Small intestine (tissue), 7 donors: Measurements from ENCODE around the gene AK9. TPM values are rescaled to one million over a fixed set of nuclear protein-coding genes. Genes with fewer than 3 reads are reported as not detected.

Experiments
- DNase-seq, 2 donors: peaks; one replicate each; pipeline versions ENCODE4 v3.0.0 to v3.0.0-alpha.2; 2013
- FAIRE-seq: peaks from 2 replicates; lab custom pipeline; 2012; peaks lifted over from hg19 to GRCh38; lab: Jason Lieb, UNC
- H3K27ac ChIP-seq, 3 donors: one replicate each; pipeline ENCODE4 v1.5.1; 2013; ENCODE audit warnings: low read length in 2 of 3, mild to moderate bottlenecking in 2 of 3, control low read depth in 1 of 3, inconsistent platforms in 1 of 3, low read depth in 1 of 3, moderate library complexity in 1 of 3
- H3K27me3 ChIP-seq, 3 donors: one replicate each; pipeline ENCODE4 v1.6.1; 2013; ENCODE audit warnings: low read length in 3 of 3, inconsistent platforms in 1 of 3; ENCODE audit not compliant: control insufficient read depth in 3 of 3, insufficient read depth in 3 of 3
- H3K36me3 ChIP-seq, 3 donors: one replicate each; pipeline ENCODE4 v1.6.1; 2013; ENCODE audit warnings: low read length in 3 of 3, inconsistent platforms in 1 of 3, low read depth in 1 of 3, mild to moderate bottlenecking in 1 of 3, moderate library complexity in 1 of 3; ENCODE audit not compliant: control insufficient read depth in 3 of 3, insufficient read depth in 2 of 3
- H3K4me1 ChIP-seq, 3 donors: one replicate each; pipeline ENCODE4 v1.6.1; 2013; ENCODE audit warnings: low read length in 2 of 3, inconsistent platforms in 1 of 3, low read depth in 1 of 3, mild to moderate bottlenecking in 1 of 3, moderate library complexity in 1 of 3; ENCODE audit not compliant: control insufficient read depth in 3 of 3, insufficient read depth in 2 of 3
- H3K4me3 ChIP-seq, 3 donors: one replicate each; pipeline ENCODE4 v1.5.1; 2013; ENCODE audit warnings: low read length in 3 of 3, control low read depth in 1 of 3, inconsistent platforms in 1 of 3, low read depth in 1 of 3, mild to moderate bottlenecking in 1 of 3, moderate library complexity in 1 of 3
- H3K9me3 ChIP-seq, 2 donors: one replicate each; pipeline ENCODE4 v1.6.1; 2013; ENCODE audit warnings: low read depth in 1 of 2, low read length in 1 of 2; ENCODE audit not compliant: control insufficient read depth in 2 of 2, insufficient read depth in 1 of 2
- WGBS, 3 donors: extraction: QIAGEN DNeasy Blood & Tissue Kit; methylation state at CpG; one replicate each; pipeline ENCODE4 v1.1.7; 2013; 5-methylcytosine and 5-hydroxymethylcytosine counted together
- polyA plus RNA-seq, 4 donors: library from polyadenylated mRNA; stranded (reverse) in 3 of 4; unstranded in 1 of 4; fragments of 200-250 nt in 3 of 4; fragments of 120-200 nt in 1 of 4; gene quantifications; one replicate each; pipeline versions ENCODE4 v1.2.1 to v1.2.3, GENCODE V29; 2013
- donor health status: healthy with polysubstance abuse.
- donor health status: control.
- donor health status: control.
- donor health status: Bipolar disorder and iron deficiency.
- donor health status: healthy.

Gene AK9
- polyA plus RNA-seq, 4 donors: 2.9 to 7.0 (median 4.3) TPM

DNA sequence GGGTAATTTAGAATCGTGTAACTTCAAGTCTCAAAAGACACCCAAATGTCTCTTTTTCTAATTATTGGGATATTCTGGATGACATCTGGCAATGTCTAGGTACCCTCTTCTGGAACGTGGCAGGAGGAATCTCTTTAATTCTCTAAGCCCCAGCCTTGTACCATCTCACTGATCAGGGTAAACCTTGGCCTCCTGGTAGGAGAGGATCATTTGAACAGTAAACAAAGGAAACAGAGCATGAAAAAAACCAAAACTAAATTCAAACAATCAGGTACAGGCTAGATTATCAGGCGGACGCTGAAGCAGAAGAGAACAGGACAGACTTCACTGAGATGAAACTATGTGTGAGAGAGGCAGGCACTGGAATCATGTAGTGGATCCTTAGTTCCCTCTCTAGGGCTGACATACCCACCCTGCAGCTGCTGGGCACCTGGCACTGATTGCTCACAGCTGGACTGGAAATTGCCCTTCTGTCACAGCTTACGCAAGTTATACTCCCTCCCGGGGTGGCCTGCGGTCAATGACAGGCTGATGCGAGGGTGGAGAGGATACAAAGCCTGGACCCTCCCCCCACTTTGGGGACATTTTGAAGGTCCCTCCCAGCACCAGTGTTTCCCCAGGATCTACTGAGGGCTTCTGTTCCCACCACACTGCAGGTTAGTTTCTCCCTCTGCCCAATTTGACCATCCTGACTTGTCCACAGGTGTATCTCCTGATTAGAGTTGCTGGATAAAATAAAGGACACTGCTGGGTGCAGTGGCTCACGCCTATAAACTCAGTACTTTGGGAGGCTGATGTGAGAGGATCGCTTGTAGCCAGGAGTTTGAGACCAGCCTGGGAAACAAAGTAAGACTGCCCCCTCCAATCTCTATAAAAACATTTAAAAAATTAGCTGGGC is 187.4 kb downstream of the AK9 start:
- no peak overlapping the region for H3K27ac ChIP-seq
- no peaks in the 10 kb centered on the region for H3K4me1 ChIP-seq
- DNase-seq (peak in 1 of 2 donors; percentile 36), FAIRE-seq (no peak)
- H3K27me3 ChIP-seq: no peaks in the 10 kb centered on the region
- WGBS, 3 donors: 30 to 59% (median 37%) methylated on average over 10 of the region's 10 CpGs
- no peaks in the 10 kb centered on the region for H3K36me3 ChIP-seq
- no peak overlapping the region for H3K4me3 ChIP-seq
- no peaks in the 10 kb centered on the region for H3K9me3 ChIP-seq

- 43 to 71% (median 53%) methylated on average over 2 of the region's 2 CpGs for WGBS, 3 donors
- Histone ChIP-seq H3K27me3 (no peaks in the 10 kb centered on the region), H3K27ac (no peak overlapping the region), H3K4me3 (no peak overlapping the region), H3K9me3 (no peaks in the 10 kb centered on the region), H3K4me1 (no peaks in the 10 kb centered on the region), H3K36me3 (no peaks in the 10 kb centered on the region)
- FAIRE-seq (no peak), DNase-seq (no peak)
Measured at GRCh38 chr6:109498936-109499335, 192.1 kb downstream of the AK9 start.

- FAIRE-seq (no peak), DNase-seq (no peak)
- no peaks in the 10 kb centered on the region for H3K9me3 ChIP-seq
- no peaks in the 10 kb centered on the region for H3K27me3 ChIP-seq
- no peaks in the 10 kb centered on the region for H3K36me3 ChIP-seq
- WGBS, 3 donors: 85 to 90% (median 89%) methylated on average over 4 of the region's 4 CpGs
- H3K4me3 ChIP-seq: no peak overlapping the region
- no peak overlapping the region for H3K27ac ChIP-seq
- no peaks in the 10 kb centered on the region for H3K4me1 ChIP-seq
Measured at GRCh38 chr6:109498052-109498451, 192.9 kb downstream of the AK9 start.

DNA sequence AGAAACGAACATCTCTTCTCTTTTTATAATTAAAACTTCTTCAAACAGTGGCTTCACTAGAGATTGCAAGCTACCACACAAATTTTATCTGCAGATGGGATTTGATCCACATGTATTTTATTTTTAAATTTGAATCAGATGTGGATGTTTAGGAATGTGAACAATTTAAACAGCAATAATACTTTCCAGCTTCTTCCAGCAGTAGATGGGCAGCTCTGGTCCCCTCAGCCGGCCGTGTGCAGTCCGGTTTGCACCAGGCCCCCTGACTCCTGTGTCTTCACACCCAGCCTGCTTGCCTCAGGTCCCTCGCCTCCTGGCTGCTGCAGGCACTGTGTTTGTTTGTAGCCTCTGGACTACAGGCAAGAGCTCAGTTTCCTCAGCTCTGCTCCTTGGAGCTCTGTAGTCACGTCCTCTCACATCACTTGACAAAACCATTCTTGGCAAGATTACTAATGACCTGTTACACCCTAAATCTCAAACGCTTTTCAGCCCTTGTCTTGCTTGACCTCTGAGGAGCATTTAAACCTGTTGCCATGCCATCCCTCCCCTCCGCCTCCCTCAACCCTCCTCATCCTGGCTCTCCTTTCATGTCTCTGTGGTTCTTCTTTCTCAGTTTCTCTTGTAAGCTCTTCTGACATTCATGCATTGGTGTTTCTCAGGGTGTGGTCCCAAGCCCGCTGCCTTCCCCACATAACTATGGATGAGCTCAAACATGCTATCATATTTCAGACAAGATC is 194.8 kb downstream of the AK9 start:
- FAIRE-seq (no peak), DNase-seq (no peak)
- Histone ChIP-seq H3K9me3 (no peaks in the 10 kb centered on the region), H3K4me1 (no peaks in the 10 kb centered on the region), H3K27ac (no peak overlapping the region), H3K27me3 (no peaks in the 10 kb centered on the region), H3K4me3 (no peak overlapping the region), H3K36me3 (no peaks in the 10 kb centered on the region)
- WGBS, 3 donors: 78 to 87% (median 85%) methylated on average over 9 of the region's 9 CpGs

- H3K4me3 ChIP-seq: no peak overlapping the region
- WGBS, 3 donors: 78 to 96% (median 93%) methylated on average over 1 of the region's 1 CpG
- no peaks in the 10 kb centered on the region for H3K9me3 ChIP-seq
- DNase-seq (no peak), FAIRE-seq (no peak)
- H3K36me3 ChIP-seq: no peaks in the 10 kb centered on the region
- no peak overlapping the region for H3K27ac ChIP-seq
- no peaks in the 10 kb centered on the region for H3K4me1 ChIP-seq
- no peaks in the 10 kb centered on the region for H3K27me3 ChIP-seq
Measured at GRCh38 chr6:109493865-109494264, 197.1 kb downstream of the AK9 start.

- FAIRE-seq (no peak), DNase-seq (peak in 1 of 2 donors; percentile 58)
- no peaks in the 10 kb centered on the region for H3K36me3 ChIP-seq
- H3K27ac ChIP-seq: peak overlapping the region in 2 of 3 donors; percentile 8 to 71
- 55 to 73% (median 67%) methylated on average over 5 of the region's 5 CpGs for WGBS, 3 donors
- H3K27me3 ChIP-seq: no peaks in the 10 kb centered on the region
- no peaks in the 10 kb centered on the region for H3K4me1 ChIP-seq
- no peaks in the 10 kb centered on the region for H3K9me3 ChIP-seq
- no peak overlapping the region for H3K4me3 ChIP-seq
Measured at GRCh38 chr6:109491207-109491938, 199.6 kb downstream of the AK9 start.

DNA sequence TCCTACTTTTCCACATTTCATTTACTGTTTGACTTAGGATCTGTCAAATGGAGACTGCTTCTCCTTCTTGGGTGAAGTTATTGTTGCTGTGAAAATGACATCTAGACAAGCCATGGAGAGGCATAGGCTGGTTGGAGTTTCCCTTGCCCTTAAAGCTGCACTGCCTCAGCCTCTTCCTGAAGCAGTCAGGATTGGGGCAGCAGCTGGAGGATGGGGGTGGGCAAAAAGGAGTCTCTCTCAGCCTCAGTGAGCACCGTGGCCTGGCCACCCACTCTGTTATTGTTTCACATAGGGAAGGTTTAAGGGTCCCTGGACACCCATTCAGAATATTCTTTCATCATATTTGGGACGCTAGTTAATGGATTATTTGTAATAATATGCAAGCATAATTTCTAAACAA is 200.3 kb downstream of the AK9 start:
- WGBS, 3 donors: 68 to 79% (median 74%) methylated on average over 2 of the region's 2 CpGs
- FAIRE-seq: no peak
- peak overlapping the region in 1 of 3 donors; percentile 8 for H3K27ac ChIP-seq

DNA sequence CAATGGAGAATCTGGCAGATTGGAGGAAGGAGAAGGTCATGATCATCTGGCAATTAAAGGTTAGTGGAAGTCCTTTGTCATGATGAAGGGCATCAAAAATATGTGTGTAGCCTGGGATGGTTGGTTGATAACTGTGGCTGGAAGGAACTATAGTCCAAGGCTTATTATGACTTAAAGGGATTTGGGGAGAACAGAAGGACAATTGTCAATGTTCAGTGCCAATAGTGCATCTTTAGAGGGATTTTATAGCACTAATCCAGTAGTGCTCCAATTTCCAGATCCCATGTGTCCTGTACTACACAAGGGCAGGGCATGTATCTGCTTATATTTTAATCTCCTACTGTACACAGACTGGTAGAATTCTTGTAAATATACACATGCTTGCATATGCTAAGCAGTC is 203.0 kb downstream of the AK9 start:
- no peak overlapping the region for H3K4me3 ChIP-seq
- DNase-seq: no peak
- FAIRE-seq: no peak
- H3K27ac ChIP-seq: no peak overlapping the region
- H3K9me3 ChIP-seq: no peaks in the 10 kb centered on the region
- H3K36me3 ChIP-seq: no peaks in the 10 kb centered on the region
- H3K27me3 ChIP-seq: no peaks in the 10 kb centered on the region
- H3K4me1 ChIP-seq: peaks cover 0 to 4% (median 0%) of the 10 kb centered on the region in 3 donors

More for the DNA sequence above, 200.3 kb downstream of the AK9 start:
- Histone ChIP-seq H3K4me1 (no peaks in the 10 kb centered on the region), H3K27me3 (no peaks in the 10 kb centered on the region), H3K4me3 (no peak overlapping the region), H3K9me3 (no peaks in the 10 kb centered on the region), H3K36me3 (no peaks in the 10 kb centered on the region)
- no peak for DNase-seq
